Camera-type eye (tissue), 1 donor: ENCODE measurements around the gene DSG4. TPM values are rescaled to one million over a fixed set of nuclear protein-coding genes. Genes with fewer than 3 reads are reported as not detected.

Experiments used
- total RNA-seq: library from RNA; depleted of rRNA; stranded (reverse); fragments of >200 nt; gene quantifications from one replicate; pipeline ENCODE4 v1.2.3, GENCODE V29; 2014

DSG4 gene, protein sequence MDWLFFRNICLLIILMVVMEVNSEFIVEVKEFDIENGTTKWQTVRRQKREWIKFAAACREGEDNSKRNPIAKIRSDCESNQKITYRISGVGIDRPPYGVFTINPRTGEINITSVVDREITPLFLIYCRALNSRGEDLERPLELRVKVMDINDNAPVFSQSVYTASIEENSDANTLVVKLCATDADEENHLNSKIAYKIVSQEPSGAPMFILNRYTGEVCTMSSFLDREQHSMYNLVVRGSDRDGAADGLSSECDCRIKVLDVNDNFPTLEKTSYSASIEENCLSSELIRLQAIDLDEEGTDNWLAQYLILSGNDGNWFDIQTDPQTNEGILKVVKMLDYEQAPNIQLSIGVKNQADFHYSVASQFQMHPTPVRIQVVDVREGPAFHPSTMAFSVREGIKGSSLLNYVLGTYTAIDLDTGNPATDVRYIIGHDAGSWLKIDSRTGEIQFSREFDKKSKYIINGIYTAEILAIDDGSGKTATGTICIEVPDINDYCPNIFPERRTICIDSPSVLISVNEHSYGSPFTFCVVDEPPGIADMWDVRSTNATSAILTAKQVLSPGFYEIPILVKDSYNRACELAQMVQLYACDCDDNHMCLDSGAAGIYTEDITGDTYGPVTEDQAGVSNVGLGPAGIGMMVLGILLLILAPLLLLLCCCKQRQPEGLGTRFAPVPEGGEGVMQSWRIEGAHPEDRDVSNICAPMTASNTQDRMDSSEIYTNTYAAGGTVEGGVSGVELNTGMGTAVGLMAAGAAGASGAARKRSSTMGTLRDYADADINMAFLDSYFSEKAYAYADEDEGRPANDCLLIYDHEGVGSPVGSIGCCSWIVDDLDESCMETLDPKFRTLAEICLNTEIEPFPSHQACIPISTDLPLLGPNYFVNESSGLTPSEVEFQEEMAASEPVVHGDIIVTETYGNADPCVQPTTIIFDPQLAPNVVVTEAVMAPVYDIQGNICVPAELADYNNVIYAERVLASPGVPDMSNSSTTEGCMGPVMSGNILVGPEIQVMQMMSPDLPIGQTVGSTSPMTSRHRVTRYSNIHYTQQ
- total RNA-seq = not detected

DNA sequence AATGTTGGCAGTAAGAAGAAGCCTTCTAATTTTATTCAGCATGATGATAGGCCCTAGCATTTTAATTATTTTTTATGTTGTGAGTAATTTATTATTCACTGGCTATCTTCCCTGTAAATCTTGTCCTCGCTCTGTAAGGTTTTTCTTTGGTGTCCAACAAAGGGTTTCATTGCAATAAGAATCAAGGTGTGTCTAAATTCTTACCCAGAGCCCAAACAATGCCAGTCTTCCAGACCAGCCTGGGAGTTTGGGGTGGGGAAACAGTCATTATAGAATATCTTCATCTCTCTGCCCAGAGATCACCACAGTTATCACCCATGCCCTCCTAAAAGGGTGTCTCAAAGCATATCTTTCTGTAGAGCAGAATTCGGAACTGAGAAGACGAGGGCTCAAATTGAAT, at the start of gene DSG4:
DSG4 (plus strand) TSS at position 301 of the 400 bp plus-strand sequence. CDS start 135 bp downstream, outside the sequence.

DNA sequence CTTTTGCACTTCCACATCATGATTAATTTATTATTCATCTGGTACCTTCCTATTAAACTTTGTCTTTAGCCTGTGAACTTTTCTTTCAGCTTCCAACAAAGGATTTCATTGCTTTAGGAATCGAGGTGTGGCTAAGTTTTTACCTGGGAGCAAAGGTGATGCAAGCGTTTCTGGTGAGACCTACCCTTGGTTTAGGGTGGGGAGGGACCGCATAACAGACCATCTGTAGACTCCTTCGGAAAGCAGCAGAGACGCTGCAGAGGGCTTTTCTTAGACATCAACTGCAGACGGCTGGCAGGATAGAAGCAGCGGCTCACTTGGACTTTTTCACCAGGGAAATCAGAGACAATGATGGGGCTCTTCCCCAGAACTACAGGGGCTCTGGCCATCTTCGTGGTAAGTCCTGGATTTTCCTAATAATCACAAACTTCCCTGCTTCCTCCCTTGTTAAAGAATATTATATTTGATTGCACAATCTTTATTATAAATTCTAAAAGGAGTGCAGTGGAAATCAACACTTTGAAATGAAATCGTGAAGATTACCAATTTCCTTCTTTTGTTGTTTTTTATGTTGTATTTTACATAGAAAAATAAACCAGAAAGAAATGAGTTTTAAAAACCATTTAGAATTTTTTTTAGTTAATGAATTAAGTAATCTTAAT, 71.1 kb downstream of the DSG4 start, which contains the start of gene DSG3:
DSG3 (plus strand) TSS at position 212 of the 662 bp plus-strand sequence; CDS start at position 349, 137 bp downstream.

Other genes starting within 250 kb of the DSG4 start
- gene DSC1, start 213.9 kb upstream of the DSG4 start, total RNA-seq = 1.8 TPM
- 8.5 TPM for gene DSG1, start 58.6 kb upstream of the DSG4 start, total RNA-seq
- gene DSG3, start 71.0 kb downstream of the DSG4 start, total RNA-seq = 3.1 TPM
- 18.5 TPM for gene DSG2, start 121.4 kb downstream of the DSG4 start, total RNA-seq
- gene TTR, start 215.1 kb downstream of the DSG4 start, total RNA-seq = 86.6 TPM